Right cardiac atrium (tissue), 5 donors: ENCODE measurements around the gene DHODH. TPM values are rescaled to one million over a fixed set of nuclear protein-coding genes. Genes with fewer than 3 reads are reported as not detected.

ENCODE experiments used
- ATAC-seq, 2 donors: fragments of 200-7000 bp; cut with Tn5 transposase; one replicate each; pipeline versions ENCODE4 v1.8.0 to v1.9.1; 2020; ENCODE audit warnings: moderate library complexity in 2 of 2, mild to moderate bottlenecking in 1 of 2
- DNase-seq, 3 donors: peaks; one replicate each; pipeline ENCODE4 v3.0.0-alpha.2; 2020
- H3K27ac ChIP-seq: one replicate; pipeline ENCODE4 v1.5.1; 2013; ENCODE audit warnings: mild to moderate bottlenecking, low read length, control low read depth, moderate library complexity
- H3K27me3 ChIP-seq: one replicate; pipeline ENCODE4 v1.6.1; 2013; ENCODE audit not compliant: control insufficient read depth, insufficient read depth
- H3K4me1 ChIP-seq: one replicate; pipeline ENCODE4 v1.6.1; 2013; ENCODE audit warnings: low read length; ENCODE audit not compliant: control insufficient read depth, insufficient read depth
- H3K4me3 ChIP-seq: one replicate; pipeline ENCODE4 v1.5.1; 2013; ENCODE audit warnings: low read length, control low read depth
- H3K9me3 ChIP-seq: one replicate; pipeline ENCODE4 v1.6.1; 2013; ENCODE audit warnings: low read length; ENCODE audit not compliant: control insufficient read depth
- WGBS: extraction: QIAGEN DNeasy Blood & Tissue Kit; methylation state at CpG from one replicate; pipeline ENCODE4 v1.1.7; 2013; 5-methylcytosine and 5-hydroxymethylcytosine counted together
- intact Hi-C, 4 donors: fragments of 100-400 bp; cut with DNase I; formaldehyde crosslinking; loops; one replicate each; pipeline versions ENCODE4 v1.11.0 to v1.14.0; 2022 to 2023
- long read RNA-seq, 4 donors: library from polyadenylated mRNA; unstranded; transcript quantifications; one replicate each; pipeline ENCODE4 v2.0.0, GENCODE V29; 2020 to 2021
- polyA plus RNA-seq: library from polyadenylated mRNA; stranded (reverse); fragments of 200-250 nt; gene quantifications from one replicate; pipeline ENCODE4 v1.2.3, GENCODE V29; 2013
- total RNA-seq, 4 donors: library from RNA; stranded (reverse); fragmentation: NEBNext Ultra II Directional; extraction: Animal tissue kit (Norgen Biotek cat#: 25700); gene quantifications; one replicate each; pipeline ENCODE4 v1.2.1, GENCODE V29; 2021
- donor health status: healthy with polysubstance abuse.
- donor health status: DM: no; HTN: yes; CAD: no.
- donor health status: DM: no; HTN: no; CAD: no.
- donor health status: DM: no; HTN: yes; CAD: no; lungs with severe emphysema.
- donor health status: DM: yes; HTN: yes; CAD: no.

The DHODH gene
- total RNA-seq (10 to 100 TPM; 44.1 to 55.7 (median 47.4) TPM), polyA plus RNA-seq (38.9 TPM)
- long read RNA-seq, donor 1, transcript DHODH-201 (9 exons, 2,426 nt), result major isoform, 12 of 131 reads
- long read RNA-seq, donor 1, partial matches to known transcripts, result 70 of 131 reads
- long read RNA-seq, donor 1, other reads (novel, unspliced or antisense), result 49 of 131 reads
- long read RNA-seq, donor 2, partial matches to known transcripts, result 17 of 43 reads
- long read RNA-seq, donor 2, other reads (novel, unspliced or antisense), result 23 of 43 reads
- long read RNA-seq, donor 3, transcript DHODH-201 (9 exons, 2,426 nt), result major isoform, 24 of 227 reads
- long read RNA-seq, donor 3, partial matches to known transcripts, result 151 of 227 reads
- long read RNA-seq, donor 3, other reads (novel, unspliced or antisense), result 52 of 227 reads
- long read RNA-seq, donor 4, transcript DHODH-201 (9 exons, 2,426 nt), result major isoform, 5 of 40 reads
- long read RNA-seq, donor 4, partial matches to known transcripts, result 22 of 40 reads
- long read RNA-seq, donor 4, other reads (novel, unspliced or antisense), result 13 of 40 reads

- H3K27ac ChIP-seq, result peak within 1 kb of the TSS; percentile 26
- intact Hi-C loops, result no loop called here
- DNase-seq (peak; percentile 99), ATAC-seq (peak; percentile 100)
- no peaks in the 10 kb centered on the region for H3K9me3 ChIP-seq
- under 1% methylated on average over 57 of the region's 57 CpGs for WGBS
- H3K27me3 ChIP-seq, result no peaks in the 10 kb centered on the region
- no peaks in the 10 kb centered on the region for H3K4me1 ChIP-seq
- H3K4me3 ChIP-seq, result peak within 1 kb of the TSS; percentile 77
Observed at GRCh38 chr16:72008424-72009216, at the start of gene DHODH. Gene DHODH, plus strand, starts transcription at chr16:72008744. Its CDS starts 21 bp downstream, at chr16:72008765.

GRCh38 chr16:71961066-71962039 is 47.2 kb upstream of the DHODH start:
- DNase-seq, result peak; percentile 84 to 90 (median 89)
- Histone ChIP-seq H3K27me3 (no peaks in the 10 kb centered on the region), H3K27ac (no peak overlapping the region), H3K4me1 (no peaks in the 10 kb centered on the region), H3K9me3 (no peaks in the 10 kb centered on the region), H3K4me3 (no peak overlapping the region)
- intact Hi-C loops, result loop anchor here in 2 of 4 donors (5.0 to 10.0 kb wide), 2 partner anchors 77 to 214 kb away; partner anchors contain the start of gene ZNF821 (in 1 of the 2)
- 53% methylated on average over 14 of the region's 14 CpGs for whole genome bisulfite sequencing
- ATAC-seq, result peak; percentile 86 to 96

- Histone ChIP-seq H3K27me3 (no peaks in the 10 kb centered on the region), H3K4me3 (no peak overlapping the region), H3K27ac (no peak overlapping the region), H3K9me3 (no peaks in the 10 kb centered on the region), H3K4me1 (no peaks in the 10 kb centered on the region)
- intact Hi-C loops, result loop anchor here in 2 of 4 donors (5.0 to 10.0 kb wide), 2 partner anchors 78 to 216 kb away; partner anchors contain the start of gene ZNF821 (in 1 of the 2)
- no peak for DNase-seq
- ATAC-seq, result no peak
- WGBS, result 78% methylated on average over 9 of the region's 9 CpGs
Observed at GRCh38 chr16:71963125-71963875, 45.2 kb upstream of the DHODH start.

GRCh38 chr16:71965223-71965622 is 43.3 kb upstream of the DHODH start:
- H3K27me3 ChIP-seq, result no peaks in the 10 kb centered on the region
- DNase-seq (no peak), ATAC-seq (no peak)
- no peaks in the 10 kb centered on the region for H3K4me1 ChIP-seq
- H3K9me3 ChIP-seq, result no peaks in the 10 kb centered on the region
- no peak overlapping the region for H3K4me3 ChIP-seq
- no peak overlapping the region for H3K27ac ChIP-seq
- intact Hi-C loops, result loop anchor here in 1 of 4 donors (10.0 kb wide), 1 partner anchor 80 kb away; the partner anchor contains the start of gene ZNF821
- 87% methylated on average over 4 of the region's 4 CpGs for WGBS

GRCh38 chr16:71966932-71967331 is 41.6 kb upstream of the DHODH start:
- Histone ChIP-seq H3K27ac (no peak overlapping the region), H3K4me3 (no peak overlapping the region), H3K4me1 (no peaks in the 10 kb centered on the region), H3K9me3 (no peaks in the 10 kb centered on the region), H3K27me3 (no peaks in the 10 kb centered on the region)
- ATAC-seq, result no peak
- no peak for DNase-seq
- intact Hi-C loops, result loop anchor here in 1 of 4 donors (10.0 kb wide), 1 partner anchor 82 kb away; the partner anchor contains the start of gene ZNF821
- WGBS, result 32% methylated on average over 4 of the region's 4 CpGs

GRCh38 chr16:71969353-71969752 is 39.2 kb upstream of the DHODH start:
- DNase-seq (no peak), ATAC-seq (no peak)
- H3K27me3 ChIP-seq, result no peaks in the 10 kb centered on the region
- WGBS, result 86% methylated on average over 2 of the region's 2 CpGs
- intact Hi-C loops, result loop anchor here in 1 of 4 donors (10.0 kb wide), 1 partner anchor 85 kb away; the partner anchor contains the start of gene ZNF821
- H3K4me1 ChIP-seq, result no peaks in the 10 kb centered on the region
- no peak overlapping the region for H3K27ac ChIP-seq
- no peak overlapping the region for H3K4me3 ChIP-seq
- H3K9me3 ChIP-seq, result no peaks in the 10 kb centered on the region

GRCh38 chr16:71971571-71971970 is 37.0 kb upstream of the DHODH start:
- intact Hi-C loops, result no loop called here
- 90% methylated on average over 4 of the region's 4 CpGs for whole genome bisulfite sequencing
- H3K4me1 ChIP-seq, result no peaks in the 10 kb centered on the region
- H3K27me3 ChIP-seq, result no peaks in the 10 kb centered on the region
- no peak overlapping the region for H3K4me3 ChIP-seq
- no peak overlapping the region for H3K27ac ChIP-seq
- no peaks in the 10 kb centered on the region for H3K9me3 ChIP-seq
- DNase-seq (no peak), ATAC-seq (no peak)

- Histone ChIP-seq H3K9me3 (no peaks in the 10 kb centered on the region), H3K27me3 (no peaks in the 10 kb centered on the region), H3K27ac (no peak overlapping the region), H3K4me1 (no peaks in the 10 kb centered on the region), H3K4me3 (no peak overlapping the region)
- 93% methylated on average over 3 of the region's 3 CpGs for WGBS
- DNase-seq, result no peak
- no peak for ATAC-seq
- intact Hi-C loops, result no loop called here
Observed at GRCh38 chr16:71972356-71972755, 36.2 kb upstream of the DHODH start.

GRCh38 chr16:71973001-71973400 is 35.5 kb upstream of the DHODH start:
- H3K27me3 ChIP-seq, result no peaks in the 10 kb centered on the region
- H3K27ac ChIP-seq, result no peak overlapping the region
- 70% methylated on average over 9 of the region's 9 CpGs for WGBS
- H3K9me3 ChIP-seq, result no peaks in the 10 kb centered on the region
- H3K4me1 ChIP-seq, result no peaks in the 10 kb centered on the region
- intact Hi-C loops, result no loop called here
- DNase-seq, result no peak
- no peak for ATAC-seq
- no peak overlapping the region for H3K4me3 ChIP-seq
